HCT116 (cell line): ENCODE measurements around the gene NECAB3. TPM values are rescaled to one million over a fixed set of nuclear protein-coding genes. Genes with fewer than 3 reads are reported as not detected.

Source experiments
- ATAC-seq: fragments of 200-7000 bp; cut with Tn5 transposase; 2 replicates; pipeline ENCODE4 v1.9.1; 2020; ENCODE audit warnings: mild to moderate bottlenecking, moderate library complexity
- BruUV-seq: library from RNA; stranded (reverse); fragments of 400-500 nt; replicated peaks from 2 replicates; lab custom pipeline; 2021; lab: Mats Ljungman, UMichigan
- CTCF ChIA-PET: fragments of 300-600 bp; sonication (Branson Sonifier 250); formaldehyde crosslinking; loops from one replicate; lab custom pipeline; 2021; ENCODE audit warnings: antibody characterized with exemption; lab: Charles Lee
- POLR2A ChIA-PET: fragments of 300-600, 350-600 bp; sonication (Branson Sonifier 250); formaldehyde crosslinking; loops from one replicate; lab custom pipeline; 2021; ENCODE audit warnings: antibody characterized with exemption; lab: Charles Lee
- RAD21 ChIA-PET, 2 experiments: fragments of 300-600 bp; sonication (Branson Sonifier 250); formaldehyde crosslinking; loops; one replicate each; lab custom pipeline; 2023; ENCODE audit warnings: low total read pairs in 2 of 2; ENCODE audit not compliant: uncharacterized antibody in 2 of 2, unreplicated experiment in 2 of 2, low non-redundant PET in 1 of 2; lab: Charles Lee
- DNase-seq: peaks from one replicate; pipeline ENCODE4 v3.0.0-alpha.2; 2010; ENCODE audit warnings: low read depth, low spot score
- H2AFZ ChIP-seq: fragments of 200-600 bp; shearing (Covaris generic), sonication (generic); 2 replicates; pipeline ENCODE4 v1.6.1; 2017; ENCODE audit warnings: low read depth, mixed run types, mixed read lengths, antibody characterized with exemption, low read length; ENCODE audit not compliant: poor library complexity, severe bottlenecking
- H3K27ac ChIP-seq: 2 replicates; pipeline ENCODE4 v1.5.1; 2012; ENCODE audit warnings: low read depth, low read length
- H3K27me3 ChIP-seq: fragments of 200-600 bp; sonication (generic); 2 replicates; pipeline ENCODE4 v1.6.1; 2016; ENCODE audit warnings: mixed run types, low read length, mixed read lengths; ENCODE audit not compliant: insufficient read depth
- H3K36me3 ChIP-seq, 2 experiments: fragments of 200-500 bp in 1 of 2; fragments of 200-600 bp in 1 of 2; sonication (Bioruptor generic) in 1 of 2; sonication (generic) in 1 of 2; 2 replicates each; pipeline versions ENCODE4 v1.5.1 to v1.6.1; 2014 to 2016; ENCODE audit warnings: low read length in 2 of 2, inconsistent platforms in 1 of 2, mixed read lengths in 1 of 2, mixed run types in 1 of 2; ENCODE audit not compliant: insufficient read depth in 2 of 2, control insufficient read depth in 1 of 2
- H3K4me1 ChIP-seq, 2 experiments: fragments of 200-600 bp in 1 of 2; sonication (generic) in 1 of 2; 2 replicates each; pipeline versions ENCODE4 v1.5.1 to v1.6.1; 2012 to 2017; ENCODE audit warnings: low read length in 2 of 2, inconsistent platforms in 1 of 2, mild to moderate bottlenecking in 1 of 2, mixed read lengths in 1 of 2, mixed run types in 1 of 2, moderate library complexity in 1 of 2; ENCODE audit not compliant: insufficient read depth in 2 of 2, control insufficient read depth in 1 of 2
- H3K4me2 ChIP-seq: fragments of 200-600 bp; sonication (generic); 2 replicates; pipeline ENCODE4 v1.6.1; 2017; ENCODE audit warnings: mixed run types, low read length, mixed read lengths
- H3K4me3 ChIP-seq, 2 experiments: fragments of 200-600 bp in 1 of 2; sonication (generic) in 1 of 2; replicated peaks in 1 of 2; 2 replicates each; pipeline ENCODE4 v1.5.1; 2011 to 2016; ENCODE audit warnings: low read length in 2 of 2, control low read depth in 1 of 2, low read depth in 1 of 2, mild to moderate bottlenecking in 1 of 2, mixed read lengths in 1 of 2, mixed run types in 1 of 2
- H3K79me2 ChIP-seq: fragments of 200-600 bp; sonication (generic); 2 replicates; pipeline ENCODE4 v1.6.1; 2017; ENCODE audit warnings: mild to moderate bottlenecking, mixed run types, low read length, moderate library complexity, mixed read lengths; ENCODE audit not compliant: insufficient read depth
- H3K9ac ChIP-seq: fragments of 200-600 bp; sonication (generic); 2 replicates; pipeline ENCODE4 v1.6.1; 2016; ENCODE audit warnings: low read length, mixed read lengths
- H3K9me2 ChIP-seq: fragments of 200-600 bp; sonication (generic), shearing (Covaris generic); 2 replicates; pipeline ENCODE4 v1.6.1; 2017; ENCODE audit warnings: mixed run types, mild to moderate bottlenecking, moderate library complexity; ENCODE audit not compliant: insufficient read depth
- H3K9me3 ChIP-seq, 2 experiments: fragments of 200-500 bp in 1 of 2; fragments of 200-600 bp in 1 of 2; sonication (Bioruptor generic) in 1 of 2; sonication (generic) in 1 of 2; 2 replicates each; pipeline ENCODE4 v1.6.1; 2014 to 2017; ENCODE audit warnings: low read length in 2 of 2, mixed read lengths in 2 of 2, inconsistent platforms in 1 of 2, low read depth in 1 of 2, mild to moderate bottlenecking in 1 of 2, mixed run types in 1 of 2, moderate library complexity in 1 of 2; ENCODE audit not compliant: control insufficient read depth in 1 of 2, insufficient read depth in 1 of 2
- H4K20me1 ChIP-seq: fragments of 200-600 bp; sonication (generic), shearing (Covaris generic); 2 replicates; pipeline ENCODE4 v1.6.1; 2017; ENCODE audit warnings: mixed run types, mild to moderate bottlenecking, moderate library complexity; ENCODE audit not compliant: insufficient read depth
- CBX3 ChIP-seq: IDR thresholded peaks from 2 replicates; pipeline ENCODE4 v1.6.1; 2012; ENCODE audit warnings: low read depth
- EGR1 ChIP-seq: IDR thresholded peaks from 2 replicates; pipeline ENCODE4 v1.6.1; 2012; ENCODE audit warnings: low read depth
- ELF1 ChIP-seq: IDR thresholded peaks from 2 replicates; pipeline ENCODE4 v1.6.1; 2012; ENCODE audit warnings: low read depth, borderline replicate concordance
- JUND ChIP-seq: IDR thresholded peaks from 2 replicates; pipeline ENCODE4 v1.6.1; 2012
- POLR2A ChIP-seq: IDR thresholded peaks from 2 replicates; pipeline ENCODE4 v1.7.0; 2011; ENCODE audit warnings: borderline replicate concordance; ENCODE audit not compliant: insufficient read depth, insufficient read length; ENCODE audit errors: extremely low read depth
- POLR2AphosphoS5 ChIP-seq: IDR thresholded peaks from 2 replicates; pipeline ENCODE4 v1.6.1; 2011; ENCODE audit warnings: mild to moderate bottlenecking, low read depth, low read length, moderate library complexity
- RAD21 ChIP-seq: IDR thresholded peaks from 2 replicates; pipeline ENCODE4 v1.6.1; 2012; ENCODE audit warnings: low read depth, mild to moderate bottlenecking
- SIN3A ChIP-seq: IDR thresholded peaks from 2 replicates; pipeline ENCODE4 v1.6.1; 2012; ENCODE audit warnings: low read depth
- SP1 ChIP-seq: IDR thresholded peaks from 2 replicates; pipeline ENCODE4 v1.6.1; 2012; ENCODE audit warnings: low read depth
- SRF ChIP-seq: IDR thresholded peaks from 2 replicates; pipeline ENCODE4 v1.6.1; 2012; ENCODE audit warnings: low read depth
- TCF7L2 ChIP-seq: IDR thresholded peaks from 2 replicates; pipeline ENCODE4 v1.7.0; 2011; ENCODE audit warnings: borderline replicate concordance, inconsistent platforms; ENCODE audit not compliant: insufficient read depth, insufficient read length; ENCODE audit errors: extremely low read depth
- ZFX ChIP-seq: fragments of 450-650 bp; IDR thresholded peaks from 2 replicates; pipeline ENCODE4 v1.6.1; 2017
- ZNF274 ChIP-seq: fragments of 200-500 bp; sonication (Bioruptor generic); IDR thresholded peaks from 2 replicates; pipeline ENCODE4 v1.6.1; 2014; ENCODE audit warnings: mild to moderate bottlenecking, low read depth, low read length, inconsistent platforms
- intact Hi-C: fragments of 100-400 bp; cut with micrococcal nuclease; formaldehyde crosslinking; loops from 2 replicates; pipeline ENCODE4 v1.10.0; 2022
- total RNA-seq: library from RNA; stranded (reverse); gene quantifications from one replicate; pipeline ENCODE4 v1.2.1, GENCODE V29; 2021; ENCODE audit not compliant: unreplicated experiment
- TF ChIP-seq, protein P1 (sequence below), 3 experiments: fragments of 200-600 bp in 1 of 3; sonication (generic) in 1 of 3; IDR thresholded peaks in 2 of 3; conservative IDR thresholded peaks in 1 of 3; 2 replicates each; pipeline ENCODE4 v1.5.1; 2012 to 2017; ENCODE audit warnings: low read depth in 2 of 3, low read length in 2 of 3, antibody characterized with exemption in 1 of 3, borderline replicate concordance in 1 of 3, control low read depth in 1 of 3, mild to moderate bottlenecking in 1 of 3, mixed read lengths in 1 of 3, mixed run types in 1 of 3, moderate library complexity in 1 of 3; ENCODE audit not compliant: insufficient read depth in 1 of 3
- TF ChIP-seq, protein P2 (sequence below): IDR thresholded peaks from 2 replicates; pipeline ENCODE4 v1.6.1; 2012; ENCODE audit warnings: low read depth
- TF ChIP-seq, protein P3 (sequence below): IDR thresholded peaks from 2 replicates; pipeline ENCODE4 v1.6.1; 2011; ENCODE audit warnings: mild to moderate bottlenecking, low read length, moderate library complexity; ENCODE audit not compliant: insufficient replicate concordance; ENCODE audit errors: extremely low read depth
- TF ChIP-seq, protein P4 (sequence below): IDR thresholded peaks from 2 replicates; pipeline ENCODE4 v1.6.1; 2012

NECAB3 gene
- total RNA-seq, 1 experiment from 2014 or later, result 48.1 TPM

DNA sequence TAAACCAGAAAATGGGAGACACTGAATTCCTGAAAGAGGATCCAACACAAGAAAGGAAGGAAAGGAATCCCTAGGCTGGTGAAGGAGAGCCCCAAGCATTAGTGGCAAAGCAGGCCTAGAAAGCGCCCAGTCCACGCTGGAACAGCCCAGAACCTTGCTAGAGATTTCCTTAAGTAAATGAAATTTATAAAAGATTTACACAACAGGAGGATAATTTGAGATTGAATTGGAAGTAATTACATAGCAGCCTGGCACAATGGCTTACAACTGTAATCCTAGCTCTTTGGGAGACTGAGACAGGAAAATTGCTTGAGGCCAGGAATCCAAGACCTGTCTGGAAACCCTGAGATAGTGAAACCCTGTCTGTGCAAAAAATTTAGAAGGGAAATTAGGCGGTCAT lies 38.9 kb downstream of the NECAB3 start:
- no peak for DNase-seq
- Histone ChIP-seq H3K36me3 (no peaks in the 10 kb centered on the region; a peak in 1 of 4 replicates), H2AFZ (no peak overlapping the region), H3K9ac (no peak overlapping the region), H3K9me2 (no peaks in the 10 kb centered on the region), H3K4me1 (no peaks in the 10 kb centered on the region), H3K27ac (no peak overlapping the region), H3K79me2 (no peaks in the 10 kb centered on the region), H4K20me1 (no peaks in the 10 kb centered on the region), H3K9me3 (no peaks in the 10 kb centered on the region)
- RAD21 ChIA-PET, result no interaction called here
- ATAC-seq, result no peak
- no TSS peak for BruUV-seq
- intact Hi-C loops, result no loop called here
- POLR2A ChIA-PET, result no interaction called here
- CTCF ChIA-PET, result interaction anchor here (0.7 kb wide), 1 partner anchor 1560 kb away, joined by 4 read pairs; no protein-coding TSS in a partner anchor
- TF ChIP-seq ZFX, result no peak
- no peak for TF ChIP-seq POLR2AphosphoS5
- TF ChIP-seq, protein P1, sequence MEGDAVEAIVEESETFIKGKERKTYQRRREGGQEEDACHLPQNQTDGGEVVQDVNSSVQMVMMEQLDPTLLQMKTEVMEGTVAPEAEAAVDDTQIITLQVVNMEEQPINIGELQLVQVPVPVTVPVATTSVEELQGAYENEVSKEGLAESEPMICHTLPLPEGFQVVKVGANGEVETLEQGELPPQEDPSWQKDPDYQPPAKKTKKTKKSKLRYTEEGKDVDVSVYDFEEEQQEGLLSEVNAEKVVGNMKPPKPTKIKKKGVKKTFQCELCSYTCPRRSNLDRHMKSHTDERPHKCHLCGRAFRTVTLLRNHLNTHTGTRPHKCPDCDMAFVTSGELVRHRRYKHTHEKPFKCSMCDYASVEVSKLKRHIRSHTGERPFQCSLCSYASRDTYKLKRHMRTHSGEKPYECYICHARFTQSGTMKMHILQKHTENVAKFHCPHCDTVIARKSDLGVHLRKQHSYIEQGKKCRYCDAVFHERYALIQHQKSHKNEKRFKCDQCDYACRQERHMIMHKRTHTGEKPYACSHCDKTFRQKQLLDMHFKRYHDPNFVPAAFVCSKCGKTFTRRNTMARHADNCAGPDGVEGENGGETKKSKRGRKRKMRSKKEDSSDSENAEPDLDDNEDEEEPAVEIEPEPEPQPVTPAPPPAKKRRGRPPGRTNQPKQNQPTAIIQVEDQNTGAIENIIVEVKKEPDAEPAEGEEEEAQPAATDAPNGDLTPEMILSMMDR (IDR thresholded peaks at IDR 0.05 in 2 of 3, conservative IDR thresholded peaks at IDR 0.05 in 1 of 3; ENCODE audit: borderline replicate concordance in 1 of 3, insufficient read depth in 1 of 3, low read depth in 2 of 3, low read length in 2 of 3), result no peak
- no peak for TF ChIP-seq POLR2A
- TF ChIP-seq, protein P2, sequence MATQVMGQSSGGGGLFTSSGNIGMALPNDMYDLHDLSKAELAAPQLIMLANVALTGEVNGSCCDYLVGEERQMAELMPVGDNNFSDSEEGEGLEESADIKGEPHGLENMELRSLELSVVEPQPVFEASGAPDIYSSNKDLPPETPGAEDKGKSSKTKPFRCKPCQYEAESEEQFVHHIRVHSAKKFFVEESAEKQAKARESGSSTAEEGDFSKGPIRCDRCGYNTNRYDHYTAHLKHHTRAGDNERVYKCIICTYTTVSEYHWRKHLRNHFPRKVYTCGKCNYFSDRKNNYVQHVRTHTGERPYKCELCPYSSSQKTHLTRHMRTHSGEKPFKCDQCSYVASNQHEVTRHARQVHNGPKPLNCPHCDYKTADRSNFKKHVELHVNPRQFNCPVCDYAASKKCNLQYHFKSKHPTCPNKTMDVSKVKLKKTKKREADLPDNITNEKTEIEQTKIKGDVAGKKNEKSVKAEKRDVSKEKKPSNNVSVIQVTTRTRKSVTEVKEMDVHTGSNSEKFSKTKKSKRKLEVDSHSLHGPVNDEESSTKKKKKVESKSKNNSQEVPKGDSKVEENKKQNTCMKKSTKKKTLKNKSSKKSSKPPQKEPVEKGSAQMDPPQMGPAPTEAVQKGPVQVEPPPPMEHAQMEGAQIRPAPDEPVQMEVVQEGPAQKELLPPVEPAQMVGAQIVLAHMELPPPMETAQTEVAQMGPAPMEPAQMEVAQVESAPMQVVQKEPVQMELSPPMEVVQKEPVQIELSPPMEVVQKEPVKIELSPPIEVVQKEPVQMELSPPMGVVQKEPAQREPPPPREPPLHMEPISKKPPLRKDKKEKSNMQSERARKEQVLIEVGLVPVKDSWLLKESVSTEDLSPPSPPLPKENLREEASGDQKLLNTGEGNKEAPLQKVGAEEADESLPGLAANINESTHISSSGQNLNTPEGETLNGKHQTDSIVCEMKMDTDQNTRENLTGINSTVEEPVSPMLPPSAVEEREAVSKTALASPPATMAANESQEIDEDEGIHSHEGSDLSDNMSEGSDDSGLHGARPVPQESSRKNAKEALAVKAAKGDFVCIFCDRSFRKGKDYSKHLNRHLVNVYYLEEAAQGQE, result no peak
- no peak for TF ChIP-seq JUND
- TF ChIP-seq SP1, result no peak
- TF ChIP-seq SRF, result no peak
- TF ChIP-seq, protein P3, sequence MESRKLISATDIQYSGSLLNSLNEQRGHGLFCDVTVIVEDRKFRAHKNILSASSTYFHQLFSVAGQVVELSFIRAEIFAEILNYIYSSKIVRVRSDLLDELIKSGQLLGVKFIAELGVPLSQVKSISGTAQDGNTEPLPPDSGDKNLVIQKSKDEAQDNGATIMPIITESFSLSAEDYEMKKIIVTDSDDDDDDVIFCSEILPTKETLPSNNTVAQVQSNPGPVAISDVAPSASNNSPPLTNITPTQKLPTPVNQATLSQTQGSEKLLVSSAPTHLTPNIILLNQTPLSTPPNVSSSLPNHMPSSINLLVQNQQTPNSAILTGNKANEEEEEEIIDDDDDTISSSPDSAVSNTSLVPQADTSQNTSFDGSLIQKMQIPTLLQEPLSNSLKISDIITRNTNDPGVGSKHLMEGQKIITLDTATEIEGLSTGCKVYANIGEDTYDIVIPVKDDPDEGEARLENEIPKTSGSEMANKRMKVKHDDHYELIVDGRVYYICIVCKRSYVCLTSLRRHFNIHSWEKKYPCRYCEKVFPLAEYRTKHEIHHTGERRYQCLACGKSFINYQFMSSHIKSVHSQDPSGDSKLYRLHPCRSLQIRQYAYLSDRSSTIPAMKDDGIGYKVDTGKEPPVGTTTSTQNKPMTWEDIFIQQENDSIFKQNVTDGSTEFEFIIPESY, result no peak
- TF ChIP-seq TCF7L2, result no peak
- no peak for TF ChIP-seq CBX3
- TF ChIP-seq ZNF274, result no peak
- TF ChIP-seq SIN3A, result no peak
- TF ChIP-seq ELF1, result no peak
- TF ChIP-seq RAD21, result no peak
- TF ChIP-seq, protein P4, sequence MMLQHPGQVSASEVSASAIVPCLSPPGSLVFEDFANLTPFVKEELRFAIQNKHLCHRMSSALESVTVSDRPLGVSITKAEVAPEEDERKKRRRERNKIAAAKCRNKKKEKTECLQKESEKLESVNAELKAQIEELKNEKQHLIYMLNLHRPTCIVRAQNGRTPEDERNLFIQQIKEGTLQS, result no peak
- TF ChIP-seq EGR1, result no peak
- TF ChIP-seq, all 23 proteins: peak for 0
- Histone ChIP-seq H3K4me3 (no peak overlapping the region), H3K27me3 (no peaks in the 10 kb centered on the region), H3K4me2 (no peak overlapping the region)
